Peyer's patch (tissue), 4 donors: ENCODE measurements around the gene HNRNPLL.

Source experiments
- CTCF ChIP-seq, 6 experiments: fragments of 450-650 bp in 4 of 6; fragments of 200-600 bp in 2 of 6; sonication (generic) in 1 of 6; IDR thresholded peaks; one replicate each; pipeline ENCODE4 v1.5.1; 2017 to 2019; ENCODE audit warnings: antibody characterized with exemption in 6 of 6, mild to moderate bottlenecking in 3 of 6, moderate library complexity in 1 of 6
- POLR2A ChIP-seq, 2 donors: fragments of 450-650 bp; IDR thresholded peaks; one replicate each; pipeline ENCODE4 v1.5.1; 2017; ENCODE audit warnings: antibody characterized with exemption in 2 of 2, mild to moderate bottlenecking in 2 of 2, moderate library complexity in 2 of 2

GRCh38 chr2:38516526-38516925, 86.2 kb downstream of the HNRNPLL start:
- TF ChIP-seq CTCF (IDR thresholded peaks at IDR 0.05) (no peak), POLR2A (IDR thresholded peaks at IDR 0.05) (no peak)
